ENCODE measurements around the gene ADGRA3.

ADGRA3 gene

GRCh38 chr4:22534374-22534773, 18.5 kb upstream of the ADGRA3 start:
- ATAC-seq (ENCODE audit: low read depth): no peak

DNA sequence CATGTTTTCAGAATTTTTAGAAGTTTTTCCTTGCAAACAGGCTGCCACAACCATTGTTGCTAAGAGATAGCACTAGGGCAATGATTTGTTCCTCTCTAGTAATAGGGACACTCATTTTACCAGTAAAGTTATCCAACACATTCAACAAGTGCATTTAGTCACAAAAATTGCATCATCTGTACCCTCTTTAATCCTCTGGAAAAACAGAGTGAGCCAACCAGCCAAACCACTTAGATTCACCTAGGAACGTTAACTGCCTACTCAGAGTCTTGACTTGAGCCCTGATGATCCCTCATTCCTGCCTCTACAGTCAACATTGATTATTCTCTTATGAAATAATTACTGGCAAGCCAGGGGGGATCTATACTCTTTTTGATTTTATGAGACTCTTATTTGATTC, 17.0 kb upstream of the ADGRA3 start:
- ATAC-seq (ENCODE audit: low read depth) (no peak), DNase-seq (ENCODE audit: low spot score) (no peak)
- Histone ChIP-seq H3K27ac (ENCODE audit: poor library complexity, severe bottlenecking) (no peak overlapping the region), H3K4me1 (ENCODE audit: insufficient read depth, poor library complexity, severe bottlenecking) (no peaks in the 10 kb centered on the region), H3K4me3 (ENCODE audit: severe bottlenecking) (no peak overlapping the region), H3K36me3 (ENCODE audit: low read depth) (no peaks in the 10 kb centered on the region), H3K27me3 (ENCODE audit: insufficient read depth, poor library complexity, severe bottlenecking) (no peaks in the 10 kb centered on the region), H3K9me3 (ENCODE audit: severe bottlenecking) (peaks cover 9% of the 10 kb centered on the region)
- TF ChIP-seq CTCF (IDR thresholded peaks at IDR 0.05; ENCODE audit: poor library complexity, severe bottlenecking): no peak

More at GRCh38 chr4:22534374-22534773, 18.5 kb upstream of the ADGRA3 start:
- H3K27ac ChIP-seq (ENCODE audit: poor library complexity, severe bottlenecking): no peak overlapping the region
- H3K9me3 ChIP-seq (ENCODE audit: severe bottlenecking): peaks cover 9% of the 10 kb centered on the region
- H3K27me3 ChIP-seq (ENCODE audit: insufficient read depth, poor library complexity, severe bottlenecking): no peaks in the 10 kb centered on the region
- H3K36me3 ChIP-seq (ENCODE audit: low read depth): no peaks in the 10 kb centered on the region
- no peak for TF ChIP-seq CTCF (IDR thresholded peaks at IDR 0.05; ENCODE audit: poor library complexity, severe bottlenecking)
- DNase-seq (ENCODE audit: low spot score): no peak
- no peak overlapping the region for H3K4me3 ChIP-seq (ENCODE audit: severe bottlenecking)
- H3K4me1 ChIP-seq (ENCODE audit: insufficient read depth, poor library complexity, severe bottlenecking): no peaks in the 10 kb centered on the region

DNA sequence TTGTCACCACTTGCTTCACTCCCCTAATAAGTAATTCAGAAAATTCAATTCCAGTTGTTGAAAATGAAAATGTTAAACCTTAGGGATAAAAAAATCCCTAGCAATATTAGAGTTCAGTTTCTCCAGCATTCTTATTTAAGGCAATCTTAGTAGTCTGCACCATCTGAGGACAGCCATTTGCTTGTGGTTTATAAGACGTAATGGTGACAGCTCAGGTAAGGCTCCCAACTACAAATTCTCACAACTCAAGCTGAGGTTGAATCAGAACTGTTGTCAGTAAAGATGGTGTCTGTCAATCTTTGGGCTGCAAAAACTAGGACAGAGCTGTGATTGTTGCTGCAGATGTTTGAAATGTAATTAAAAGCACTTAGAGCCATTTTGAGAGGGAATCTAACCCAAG, 16.3 kb upstream of the ADGRA3 start:
- no peaks in the 10 kb centered on the region for H3K36me3 ChIP-seq (ENCODE audit: low read depth)
- TF ChIP-seq CTCF (IDR thresholded peaks at IDR 0.05; ENCODE audit: poor library complexity, severe bottlenecking): no peak
- H3K4me1 ChIP-seq (ENCODE audit: insufficient read depth, poor library complexity, severe bottlenecking): no peaks in the 10 kb centered on the region
- no peaks in the 10 kb centered on the region for H3K27me3 ChIP-seq (ENCODE audit: insufficient read depth, poor library complexity, severe bottlenecking)
- H3K27ac ChIP-seq (ENCODE audit: poor library complexity, severe bottlenecking): no peak overlapping the region
- DNase-seq (ENCODE audit: low spot score) (no peak), ATAC-seq (ENCODE audit: low read depth) (no peak)
- no peak overlapping the region for H3K4me3 ChIP-seq (ENCODE audit: severe bottlenecking)
- H3K9me3 ChIP-seq (ENCODE audit: severe bottlenecking): peaks cover 9% of the 10 kb centered on the region

DNA sequence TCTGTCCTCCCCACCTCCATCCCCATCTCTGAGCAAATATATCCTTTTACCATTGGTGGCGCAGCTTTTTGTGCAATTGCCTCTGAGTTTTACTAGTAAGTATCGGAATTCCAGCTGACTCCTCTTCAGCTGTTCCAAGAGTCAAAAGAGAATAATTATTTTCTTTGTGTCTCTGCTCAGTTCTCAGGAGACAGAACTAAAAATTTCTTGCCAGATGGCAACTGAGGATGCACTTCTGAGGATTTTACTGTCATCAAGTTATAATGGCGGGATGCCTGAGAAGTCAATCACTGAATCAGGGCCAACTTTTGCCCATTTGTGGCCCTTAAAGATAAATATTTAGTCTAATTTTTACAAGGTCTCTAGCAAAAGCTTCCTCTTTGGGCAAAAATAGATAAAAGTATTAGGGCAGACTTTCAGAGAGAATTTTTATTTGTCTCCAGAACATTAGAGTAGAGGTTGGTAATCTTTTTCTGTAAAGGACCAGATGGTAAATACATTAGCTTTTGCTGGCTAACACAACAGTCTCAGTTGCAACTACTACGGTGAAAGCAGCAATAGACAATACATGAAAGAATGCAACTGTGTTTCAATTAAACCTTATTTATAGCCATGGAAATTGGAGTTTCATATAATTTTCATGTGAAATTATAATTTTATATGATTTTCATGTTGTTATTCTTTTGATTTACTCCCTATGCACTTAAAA, 15.6 kb upstream of the ADGRA3 start:
- no peak for TF ChIP-seq CTCF (IDR thresholded peaks at IDR 0.05; ENCODE audit: poor library complexity, severe bottlenecking)
- Histone ChIP-seq H3K27ac (ENCODE audit: poor library complexity, severe bottlenecking) (no peak overlapping the region), H3K4me3 (ENCODE audit: severe bottlenecking) (no peak overlapping the region), H3K4me1 (ENCODE audit: insufficient read depth, poor library complexity, severe bottlenecking) (no peaks in the 10 kb centered on the region), H3K9me3 (ENCODE audit: severe bottlenecking) (peaks cover 9% of the 10 kb centered on the region), H3K36me3 (ENCODE audit: low read depth) (no peaks in the 10 kb centered on the region), H3K27me3 (ENCODE audit: insufficient read depth, poor library complexity, severe bottlenecking) (no peaks in the 10 kb centered on the region)
- DNase-seq (ENCODE audit: low spot score) (no peak), ATAC-seq (ENCODE audit: low read depth) (no peak)

- Histone ChIP-seq H3K36me3 (ENCODE audit: low read depth) (no peaks in the 10 kb centered on the region), H3K4me1 (ENCODE audit: insufficient read depth, poor library complexity, severe bottlenecking) (no peaks in the 10 kb centered on the region), H3K9me3 (ENCODE audit: severe bottlenecking) (no peaks in the 10 kb centered on the region), H3K4me3 (ENCODE audit: severe bottlenecking) (no peak overlapping the region), H3K27ac (ENCODE audit: poor library complexity, severe bottlenecking) (no peak overlapping the region), H3K27me3 (ENCODE audit: insufficient read depth, poor library complexity, severe bottlenecking) (no peaks in the 10 kb centered on the region)
- DNase-seq (ENCODE audit: low spot score) (no peak), ATAC-seq (ENCODE audit: low read depth) (no peak)
- TF ChIP-seq CTCF (IDR thresholded peaks at IDR 0.05; ENCODE audit: poor library complexity, severe bottlenecking): no peak
Observed at GRCh38 chr4:22524895-22525294, 9.0 kb upstream of the ADGRA3 start.
